Activated B cell treated with CpG ODN at 0.5 μM for 24 hours (primary cell): ENCODE measurements around the gene THBS1. TPM values are rescaled to one million over a fixed set of nuclear protein-coding genes. Genes with fewer than 3 reads are reported as not detected.

Experiments used
- ATAC-seq: fragments of 200-7000 bp; cut with Tn5 transposase; one replicate; pipeline ENCODE4 v1.10.0; 2021; ENCODE audit warnings: low read depth, mild to moderate bottlenecking, moderate library complexity
- CTCF ChIA-PET: fragments of 350-600 bp; sonication (Branson Sonifier 250); formaldehyde crosslinking; loops from one replicate; lab custom pipeline; 2021; ENCODE audit warnings: antibody characterized with exemption; lab: Charles Lee
- POLR2A ChIA-PET: fragments of 350-600 bp; sonication (Branson Sonifier 250); formaldehyde crosslinking; loops from one replicate; lab custom pipeline; 2021; ENCODE audit warnings: antibody characterized with exemption; lab: Charles Lee
- DNase-seq: peaks from one replicate; pipeline ENCODE4 v3.0.0; 2022
- H3K27ac Mint-ChIP-seq: one replicate; pipeline ENCODE4 v1.8.0; 2020; ENCODE audit warnings: mixed read lengths
- H3K27me3 Mint-ChIP-seq: one replicate; pipeline ENCODE4 v1.8.0; 2021; ENCODE audit warnings: mixed read lengths
- H3K36me3 Mint-ChIP-seq: one replicate; pipeline ENCODE4 v1.8.0; 2021; ENCODE audit warnings: low read depth, mixed read lengths
- H3K4me1 Mint-ChIP-seq: one replicate; pipeline ENCODE4 v1.8.0; 2021; ENCODE audit warnings: mixed read lengths
- H3K4me3 Mint-ChIP-seq: one replicate; pipeline ENCODE4 v1.8.0; 2020; ENCODE audit warnings: mild to moderate bottlenecking, mixed read lengths
- H3K9me3 Mint-ChIP-seq: one replicate; pipeline ENCODE4 v1.8.0; 2020; ENCODE audit warnings: mixed read lengths
- intact Hi-C: fragments of 100-400 bp; cut with micrococcal nuclease; formaldehyde crosslinking; loops from one replicate; pipeline ENCODE4 v1.15.1; 2024
- total RNA-seq: library from RNA; stranded (reverse); gene quantifications from 2 replicates; pipeline ENCODE4 v1.2.3, GENCODE V29; 2022
- TF ChIP-seq, protein P1 (sequence below): fragments of 200-600 bp; IDR thresholded peaks from one replicate; pipeline ENCODE4 v1.8.0; 2022; ENCODE audit warnings: antibody characterized with exemption, mild to moderate bottlenecking

THBS1 gene
- total RNA-seq, 1 donor from 2014 or later: 1.7 TPM

GRCh38 chr15:39624806-39625205, 43.9 kb downstream of the THBS1 start:
- Mint-ChIP-seq H3K27ac (no peak overlapping the region), H3K27me3 (peaks cover 4% of the 10 kb centered on the region), H3K9me3 (no peaks in the 10 kb centered on the region), H3K4me3 (no peak overlapping the region), H3K36me3 (no peaks in the 10 kb centered on the region), H3K4me1 (peaks cover 4% of the 10 kb centered on the region)
- DNase-seq (no peak), ATAC-seq (no peak)
- intact Hi-C loops: no loop called here
- ChIA-PET POLR2A (no interaction called here), CTCF (no interaction called here)
- TF ChIP-seq, protein P1, sequence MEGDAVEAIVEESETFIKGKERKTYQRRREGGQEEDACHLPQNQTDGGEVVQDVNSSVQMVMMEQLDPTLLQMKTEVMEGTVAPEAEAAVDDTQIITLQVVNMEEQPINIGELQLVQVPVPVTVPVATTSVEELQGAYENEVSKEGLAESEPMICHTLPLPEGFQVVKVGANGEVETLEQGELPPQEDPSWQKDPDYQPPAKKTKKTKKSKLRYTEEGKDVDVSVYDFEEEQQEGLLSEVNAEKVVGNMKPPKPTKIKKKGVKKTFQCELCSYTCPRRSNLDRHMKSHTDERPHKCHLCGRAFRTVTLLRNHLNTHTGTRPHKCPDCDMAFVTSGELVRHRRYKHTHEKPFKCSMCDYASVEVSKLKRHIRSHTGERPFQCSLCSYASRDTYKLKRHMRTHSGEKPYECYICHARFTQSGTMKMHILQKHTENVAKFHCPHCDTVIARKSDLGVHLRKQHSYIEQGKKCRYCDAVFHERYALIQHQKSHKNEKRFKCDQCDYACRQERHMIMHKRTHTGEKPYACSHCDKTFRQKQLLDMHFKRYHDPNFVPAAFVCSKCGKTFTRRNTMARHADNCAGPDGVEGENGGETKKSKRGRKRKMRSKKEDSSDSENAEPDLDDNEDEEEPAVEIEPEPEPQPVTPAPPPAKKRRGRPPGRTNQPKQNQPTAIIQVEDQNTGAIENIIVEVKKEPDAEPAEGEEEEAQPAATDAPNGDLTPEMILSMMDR: no peak

GRCh38 chr15:39625451-39625850, 44.6 kb downstream of the THBS1 start:
- no peaks in the 10 kb centered on the region for H3K9me3 Mint-ChIP-seq
- intact Hi-C loops: no loop called here
- H3K36me3 Mint-ChIP-seq: no peaks in the 10 kb centered on the region
- peaks cover 4% of the 10 kb centered on the region for H3K27me3 Mint-ChIP-seq
- DNase-seq: no peak
- ATAC-seq: no peak
- no peak overlapping the region for H3K27ac Mint-ChIP-seq
- POLR2A ChIA-PET: no interaction called here
- CTCF ChIA-PET: no interaction called here
- TF ChIP-seq, protein P1: no peak
- H3K4me1 Mint-ChIP-seq: peaks cover 4% of the 10 kb centered on the region
- no peak overlapping the region for H3K4me3 Mint-ChIP-seq

GRCh38 chr15:39625856-39626255, 45.0 kb downstream of the THBS1 start:
- ATAC-seq (no peak), DNase-seq (no peak)
- intact Hi-C loops: no loop called here
- H3K27me3 Mint-ChIP-seq: peaks cover 4% of the 10 kb centered on the region
- no peak overlapping the region for H3K4me3 Mint-ChIP-seq
- ChIA-PET CTCF (no interaction called here), POLR2A (no interaction called here)
- TF ChIP-seq, protein P1: no peak
- H3K27ac Mint-ChIP-seq: no peak overlapping the region
- no peaks in the 10 kb centered on the region for H3K9me3 Mint-ChIP-seq
- peaks cover 4% of the 10 kb centered on the region for H3K4me1 Mint-ChIP-seq
- H3K36me3 Mint-ChIP-seq: no peaks in the 10 kb centered on the region

DNA sequence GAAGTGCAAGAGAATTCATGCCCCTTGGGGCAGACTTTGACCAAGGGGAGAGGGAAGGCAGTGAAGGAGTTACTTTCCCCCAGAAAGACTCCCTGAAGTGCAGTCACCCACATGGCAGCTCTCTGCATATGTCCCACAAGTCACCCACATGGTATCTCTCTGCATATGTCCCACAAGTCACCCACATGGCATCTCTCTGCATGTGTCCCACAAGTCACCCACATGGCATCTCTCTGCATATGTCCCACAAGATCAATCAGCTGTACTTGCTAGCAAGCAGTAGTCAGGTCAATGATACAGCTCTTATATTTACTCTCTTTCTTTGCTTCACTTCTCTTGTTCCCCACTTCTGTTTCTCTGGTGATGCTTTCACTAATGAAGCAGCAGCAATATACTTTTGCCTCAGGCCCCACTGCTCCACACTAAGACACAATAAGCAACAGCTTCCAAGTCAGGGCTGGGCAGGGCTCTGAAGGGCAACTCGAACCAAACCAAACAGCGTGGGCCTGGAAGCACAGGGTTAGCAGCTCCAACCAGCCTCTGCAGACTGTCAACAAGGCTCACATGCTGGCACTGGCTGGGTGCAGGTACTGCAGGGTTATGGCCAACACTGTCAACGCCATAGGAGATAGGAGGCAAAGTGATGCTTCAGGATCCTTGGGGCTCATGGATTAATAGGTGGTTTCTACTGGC, 46.7 kb downstream of the THBS1 start:
- Mint-ChIP-seq H3K36me3 (no peaks in the 10 kb centered on the region), H3K4me1 (peaks cover 4% of the 10 kb centered on the region), H3K9me3 (no peaks in the 10 kb centered on the region), H3K4me3 (no peak overlapping the region), H3K27me3 (peaks cover 4% of the 10 kb centered on the region), H3K27ac (no peak overlapping the region)
- intact Hi-C loops: no loop called here
- no peak for ATAC-seq
- TF ChIP-seq, protein P1: no peak
- POLR2A ChIA-PET: no interaction called here
- DNase-seq: no peak
- CTCF ChIA-PET: no interaction called here

GRCh38 chr15:39628144-39628508, 47.2 kb downstream of the THBS1 start:
- DNase-seq (no peak), ATAC-seq (no peak)
- Mint-ChIP-seq H3K4me1 (peaks cover 4% of the 10 kb centered on the region), H3K9me3 (no peaks in the 10 kb centered on the region), H3K27me3 (peaks cover 1% of the 10 kb centered on the region), H3K36me3 (no peaks in the 10 kb centered on the region), H3K27ac (no peak overlapping the region), H3K4me3 (no peak overlapping the region)
- ChIA-PET CTCF (no interaction called here), POLR2A (no interaction called here)
- intact Hi-C loops: no loop called here
- TF ChIP-seq, protein P1: no peak
